K562 (cell line): Measurements from ENCODE around the gene ARAP1. TPM values are rescaled to one million over a fixed set of nuclear protein-coding genes. Genes with fewer than 3 reads are reported as not detected.
A peak's percentile ranks its signal among the peaks of the same experiment; 100 is the strongest.

Experiments used
- ERF ChIP-seq: fragments of 450-650 bp; formaldehyde crosslinking; IDR thresholded peaks from 2 replicates; pipeline ENCODE4 v1.4.0; 2020; ENCODE audit warnings: mild to moderate bottlenecking, mixed read lengths
- ESRRB ChIP-seq: fragments of 250-450 bp; sonication (Bioruptor Pico); IDR thresholded peaks from 2 replicates; pipeline ENCODE4 v1.5.0; 2020; ENCODE audit warnings: mild to moderate bottlenecking, moderate library complexity, borderline replicate concordance
- FOXA3 ChIP-seq, 2 experiments: fragments of 450-650 bp in 1 of 2; sonication (generic) in 1 of 2; formaldehyde crosslinking; IDR thresholded peaks in 1 of 2; conservative IDR thresholded peaks in 1 of 2; 2 replicates each; pipeline versions ENCODE4 v1.4.0 to v1.8.0; 2020 to 2022; ENCODE audit warnings: mild to moderate bottlenecking in 2 of 2, missing genetic modification reagents in 1 of 2
- HMGN3 ChIP-seq: IDR thresholded peaks from 2 replicates; pipeline ENCODE4 v1.6.1; 2011; ENCODE audit warnings: borderline replicate concordance, low read depth, mild to moderate bottlenecking, mixed read lengths, low read length; ENCODE audit not compliant: insufficient read length; ENCODE audit errors: extremely low read depth
- MXI1 ChIP-seq: IDR thresholded peaks from 2 replicates; pipeline ENCODE4 v1.6.1; 2011; ENCODE audit warnings: low read depth, mild to moderate bottlenecking, improper control_type of control experiment, low read length
- NCOA2 ChIP-seq, 2 experiments: fragments of 450-650 bp; IDR thresholded peaks; 2 replicates each; pipeline ENCODE4 v1.6.1; 2018; ENCODE audit warnings: mild to moderate bottlenecking in 2 of 2, moderate library complexity in 1 of 2; ENCODE audit not compliant: partially characterized antibody in 2 of 2
- RBM25 ChIP-seq: fragments of 200-400 bp; formaldehyde crosslinking; IDR thresholded peaks from 2 replicates; pipeline ENCODE4 v1.6.1; 2018; ENCODE audit warnings: low read length, low read depth, moderate library complexity; ENCODE audit not compliant: severe bottlenecking
- SMARCA4 ChIP-seq: fragments of 450-650 bp; IDR thresholded peaks from 2 replicates; pipeline ENCODE4 v1.6.1; 2016
- SRSF9 ChIP-seq: fragments of 200-400 bp; formaldehyde crosslinking; IDR thresholded peaks from 2 replicates; pipeline ENCODE4 v1.6.1; 2017; ENCODE audit warnings: low read depth, low read length, borderline replicate concordance
- polyA plus RNA-seq, 8 experiments: library from polyadenylated mRNA; depleted of rRNA in 4 of 8; stranded (reverse) in 5 of 8; unstranded in 3 of 8; fragments of >200 nt; fragmentation: Nextera tagmentation in 2 of 8; fragmentation: Illumina TruSeq in 1 of 8; extraction: Ambion mirVana in 2 of 8; extraction: Trizol in 1 of 8; gene quantifications; 2 replicates each; pipeline versions ENCODE4 v1.2.1 to v1.2.3, GENCODE V29; 2011 to 2014; ENCODE audit warnings: inconsistent platforms in 1 of 8, missing spikeins in 1 of 8
- total RNA-seq, 7 experiments: library from RNA; depleted of rRNA in 6 of 7; stranded (reverse); fragments of >200 nt in 6 of 7; fragmentation: Illumina TruSeq in 2 of 7; extraction: Trizol in 2 of 7; gene quantifications; 2 replicates each; pipeline versions ENCODE4 v1.2.1 to v1.2.3, GENCODE V29; 2011 to 2021; ENCODE audit warnings: low replicate concordance in 1 of 7
- TF ChIP-seq, protein P1 (sequence below): fragments of 250-450 bp; sonication (Bioruptor Pico); IDR thresholded peaks from 2 replicates; pipeline ENCODE4 v1.4.0; 2020; ENCODE audit warnings: mild to moderate bottlenecking, moderate library complexity
- TF ChIP-seq, protein P2 (sequence below): fragments of 450-650 bp; IDR thresholded peaks from 2 replicates; pipeline ENCODE4 v1.6.1; 2018; ENCODE audit not compliant: partially characterized antibody
- TF ChIP-seq, protein P3 (sequence below): fragments of 450-650 bp; IDR thresholded peaks from 2 replicates; pipeline ENCODE4 v1.6.1; 2016; ENCODE audit warnings: antibody characterized with exemption
- TF ChIP-seq, protein P4 (sequence below): fragments of 250-450 bp; sonication (Bioruptor Pico); IDR thresholded peaks from 2 replicates; pipeline ENCODE4 v1.9.0; 2021; ENCODE audit warnings: mild to moderate bottlenecking, inconsistent platforms
- TF ChIP-seq, protein P5 (sequence below): fragments of 450-650 bp; formaldehyde crosslinking; IDR thresholded peaks from 2 replicates; pipeline ENCODE4 v1.4.0; 2022; ENCODE audit warnings: mild to moderate bottlenecking, moderate library complexity

ARAP1 gene
- total and polyA plus RNA-seq, 9 of the 15 experiments (the other 6 are each of a cell fraction or from before 2014, with no cell fraction given), result 0.23 to 67.0 (median 24.6) TPM

DNA sequence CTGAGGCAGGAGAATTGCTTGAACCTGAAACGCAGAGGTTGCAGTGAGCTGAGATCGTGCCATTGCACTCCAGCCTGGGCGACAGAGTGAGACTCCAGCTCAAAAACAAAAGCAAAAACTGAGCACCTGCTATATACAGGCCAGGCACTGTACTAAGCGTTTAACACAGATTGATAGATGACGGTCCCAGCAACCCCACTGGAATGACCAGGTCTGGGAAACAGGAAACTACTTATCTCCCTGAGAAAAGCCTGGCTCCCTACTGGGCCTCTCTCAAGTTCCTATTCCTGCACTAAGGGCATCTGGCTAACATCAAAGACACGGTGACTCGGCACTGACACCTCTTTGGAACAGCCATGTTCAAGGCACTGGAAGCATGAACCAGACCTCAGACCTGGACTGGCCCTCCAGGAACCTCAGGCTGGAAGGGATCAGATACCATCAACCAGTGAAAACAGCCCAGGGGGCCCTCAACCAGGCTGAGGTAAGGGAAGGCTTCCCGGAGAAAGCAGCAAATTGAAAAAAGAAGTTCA lies 16.6 kb downstream of the ARAP1 start (continued):
- TF ChIP-seq, protein P1, sequence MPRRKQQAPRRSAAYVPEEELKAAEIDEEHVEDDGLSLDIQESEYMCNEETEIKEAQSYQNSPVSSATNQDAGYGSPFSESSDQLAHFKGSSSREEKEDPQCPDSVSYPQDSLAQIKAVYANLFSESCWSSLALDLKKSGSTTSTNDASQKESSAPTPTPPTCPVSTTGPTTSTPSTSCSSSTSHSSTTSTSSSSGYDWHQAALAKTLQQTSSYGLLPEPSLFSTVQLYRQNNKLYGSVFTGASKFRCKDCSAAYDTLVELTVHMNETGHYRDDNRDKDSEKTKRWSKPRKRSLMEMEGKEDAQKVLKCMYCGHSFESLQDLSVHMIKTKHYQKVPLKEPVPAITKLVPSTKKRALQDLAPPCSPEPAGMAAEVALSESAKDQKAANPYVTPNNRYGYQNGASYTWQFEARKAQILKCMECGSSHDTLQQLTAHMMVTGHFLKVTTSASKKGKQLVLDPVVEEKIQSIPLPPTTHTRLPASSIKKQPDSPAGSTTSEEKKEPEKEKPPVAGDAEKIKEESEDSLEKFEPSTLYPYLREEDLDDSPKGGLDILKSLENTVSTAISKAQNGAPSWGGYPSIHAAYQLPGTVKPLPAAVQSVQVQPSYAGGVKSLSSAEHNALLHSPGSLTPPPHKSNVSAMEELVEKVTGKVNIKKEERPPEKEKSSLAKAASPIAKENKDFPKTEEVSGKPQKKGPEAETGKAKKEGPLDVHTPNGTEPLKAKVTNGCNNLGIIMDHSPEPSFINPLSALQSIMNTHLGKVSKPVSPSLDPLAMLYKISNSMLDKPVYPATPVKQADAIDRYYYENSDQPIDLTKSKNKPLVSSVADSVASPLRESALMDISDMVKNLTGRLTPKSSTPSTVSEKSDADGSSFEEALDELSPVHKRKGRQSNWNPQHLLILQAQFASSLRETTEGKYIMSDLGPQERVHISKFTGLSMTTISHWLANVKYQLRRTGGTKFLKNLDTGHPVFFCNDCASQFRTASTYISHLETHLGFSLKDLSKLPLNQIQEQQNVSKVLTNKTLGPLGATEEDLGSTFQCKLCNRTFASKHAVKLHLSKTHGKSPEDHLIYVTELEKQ (CRISPR knock-in tag), result no peak
- TF ChIP-seq SMARCA4, result peak; percentile 51; the same call in 1 of the 2 replicates
- TF ChIP-seq, protein P2, sequence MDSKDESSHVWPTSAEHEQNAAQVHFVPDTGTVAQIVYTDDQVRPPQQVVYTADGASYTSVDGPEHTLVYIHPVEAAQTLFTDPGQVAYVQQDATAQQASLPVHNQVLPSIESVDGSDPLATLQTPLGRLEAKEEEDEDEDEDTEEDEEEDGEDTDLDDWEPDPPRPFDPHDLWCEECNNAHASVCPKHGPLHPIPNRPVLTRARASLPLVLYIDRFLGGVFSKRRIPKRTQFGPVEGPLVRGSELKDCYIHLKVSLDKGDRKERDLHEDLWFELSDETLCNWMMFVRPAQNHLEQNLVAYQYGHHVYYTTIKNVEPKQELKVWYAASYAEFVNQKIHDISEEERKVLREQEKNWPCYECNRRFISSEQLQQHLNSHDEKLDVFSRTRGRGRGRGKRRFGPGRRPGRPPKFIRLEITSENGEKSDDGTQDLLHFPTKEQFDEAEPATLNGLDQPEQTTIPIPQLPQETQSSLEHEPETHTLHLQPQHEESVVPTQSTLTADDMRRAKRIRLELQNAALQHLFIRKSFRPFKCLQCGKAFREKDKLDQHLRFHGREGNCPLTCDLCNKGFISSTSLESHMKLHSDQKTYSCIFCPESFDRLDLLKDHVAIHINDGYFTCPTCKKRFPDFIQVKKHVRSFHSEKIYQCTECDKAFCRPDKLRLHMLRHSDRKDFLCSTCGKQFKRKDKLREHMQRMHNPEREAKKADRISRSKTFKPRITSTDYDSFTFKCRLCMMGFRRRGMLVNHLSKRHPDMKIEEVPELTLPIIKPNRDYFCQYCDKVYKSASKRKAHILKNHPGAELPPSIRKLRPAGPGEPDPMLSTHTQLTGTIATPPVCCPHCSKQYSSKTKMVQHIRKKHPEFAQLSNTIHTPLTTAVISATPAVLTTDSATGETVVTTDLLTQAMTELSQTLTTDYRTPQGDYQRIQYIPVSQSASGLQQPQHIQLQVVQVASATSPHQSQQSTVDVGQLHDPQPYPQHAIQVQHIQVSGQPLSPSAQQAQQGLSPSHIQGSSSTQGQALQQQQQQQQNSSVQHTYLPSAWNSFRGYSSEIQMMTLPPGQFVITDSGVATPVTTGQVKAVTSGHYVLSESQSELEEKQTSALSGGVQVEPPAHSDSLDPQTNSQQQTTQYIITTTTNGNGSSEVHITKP, result peak; percentile 33
- TF ChIP-seq, protein P3, sequence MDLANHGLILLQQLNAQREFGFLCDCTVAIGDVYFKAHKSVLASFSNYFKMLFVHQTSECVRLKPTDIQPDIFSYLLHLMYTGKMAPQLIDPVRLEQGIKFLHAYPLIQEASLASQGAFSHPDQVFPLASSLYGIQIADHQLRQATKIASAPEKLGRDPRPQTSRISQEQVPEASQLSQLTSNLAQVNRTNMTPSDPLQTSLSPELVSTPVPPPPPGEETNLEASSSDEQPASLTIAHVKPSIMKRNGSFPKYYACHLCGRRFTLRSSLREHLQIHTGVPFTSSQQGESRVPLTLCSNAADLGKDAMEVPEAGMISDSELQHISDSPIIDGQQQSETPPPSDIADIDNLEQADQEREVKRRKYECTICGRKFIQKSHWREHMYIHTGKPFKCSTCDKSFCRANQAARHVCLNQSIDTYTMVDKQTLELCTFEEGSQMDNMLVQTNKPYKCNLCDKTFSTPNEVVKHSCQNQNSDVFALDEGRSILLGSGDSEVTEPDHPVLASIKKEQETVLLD, result 0 out of 2 replicates have a peak, but pooled peaks have one; percentile 20
- TF ChIP-seq, protein P4, sequence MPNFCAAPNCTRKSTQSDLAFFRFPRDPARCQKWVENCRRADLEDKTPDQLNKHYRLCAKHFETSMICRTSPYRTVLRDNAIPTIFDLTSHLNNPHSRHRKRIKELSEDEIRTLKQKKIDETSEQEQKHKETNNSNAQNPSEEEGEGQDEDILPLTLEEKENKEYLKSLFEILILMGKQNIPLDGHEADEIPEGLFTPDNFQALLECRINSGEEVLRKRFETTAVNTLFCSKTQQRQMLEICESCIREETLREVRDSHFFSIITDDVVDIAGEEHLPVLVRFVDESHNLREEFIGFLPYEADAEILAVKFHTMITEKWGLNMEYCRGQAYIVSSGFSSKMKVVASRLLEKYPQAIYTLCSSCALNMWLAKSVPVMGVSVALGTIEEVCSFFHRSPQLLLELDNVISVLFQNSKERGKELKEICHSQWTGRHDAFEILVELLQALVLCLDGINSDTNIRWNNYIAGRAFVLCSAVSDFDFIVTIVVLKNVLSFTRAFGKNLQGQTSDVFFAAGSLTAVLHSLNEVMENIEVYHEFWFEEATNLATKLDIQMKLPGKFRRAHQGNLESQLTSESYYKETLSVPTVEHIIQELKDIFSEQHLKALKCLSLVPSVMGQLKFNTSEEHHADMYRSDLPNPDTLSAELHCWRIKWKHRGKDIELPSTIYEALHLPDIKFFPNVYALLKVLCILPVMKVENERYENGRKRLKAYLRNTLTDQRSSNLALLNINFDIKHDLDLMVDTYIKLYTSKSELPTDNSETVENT (CRISPR knock-in tag), result no peak
- TF ChIP-seq, protein P5, sequence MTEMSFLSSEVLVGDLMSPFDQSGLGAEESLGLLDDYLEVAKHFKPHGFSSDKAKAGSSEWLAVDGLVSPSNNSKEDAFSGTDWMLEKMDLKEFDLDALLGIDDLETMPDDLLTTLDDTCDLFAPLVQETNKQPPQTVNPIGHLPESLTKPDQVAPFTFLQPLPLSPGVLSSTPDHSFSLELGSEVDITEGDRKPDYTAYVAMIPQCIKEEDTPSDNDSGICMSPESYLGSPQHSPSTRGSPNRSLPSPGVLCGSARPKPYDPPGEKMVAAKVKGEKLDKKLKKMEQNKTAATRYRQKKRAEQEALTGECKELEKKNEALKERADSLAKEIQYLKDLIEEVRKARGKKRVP (CRISPR knock-in tag), result no peak
- no peak for TF ChIP-seq ESRRB (CRISPR knock-in tag)
- peak; percentile 29 for TF ChIP-seq RBM25
- no peak for TF ChIP-seq HMGN3
- no peak for TF ChIP-seq MXI1
- no peak for TF ChIP-seq FOXA3 (CRISPR knock-in tag; conservative IDR thresholded peaks at IDR 0.05 in 1 of 2, IDR thresholded peaks at IDR 0.05 in 1 of 2)
- no peak for TF ChIP-seq SRSF9
- no peak for TF ChIP-seq ERF (CRISPR knock-in tag)
- TF ChIP-seq NCOA2 (IDR thresholded peaks at IDR 0.05; ENCODE audit: partially characterized antibody in 2 of 2), result no peak
